Natural killer cell (primary cell): Measurements from ENCODE around the gene SHISA8. TPM values are rescaled to one million over a fixed set of nuclear protein-coding genes. Genes with fewer than 3 reads are reported as not detected.

ENCODE experiments used
- ATAC-seq, 3 donors: fragments of 150-1000 bp in 2 of 3; fragments of 200-7000 bp in 1 of 3; cut with Tn5 transposase; 1 replicate in 1 of 3; 2 replicates in 2 of 3; pipeline ENCODE4 v1.10.0; 2021; ENCODE audit warnings: mild to moderate bottlenecking in 2 of 3, moderate library complexity in 2 of 3
- DNase-seq, 2 donors: peaks; one replicate each; pipeline versions ENCODE4 v3.0.0 to v3.0.0-alpha.2; 2013 to 2021; ENCODE audit warnings: mixed read lengths in 1 of 2
- H3K27ac ChIP-seq: one replicate; pipeline ENCODE4 v1.5.1; 2013; ENCODE audit warnings: mild to moderate bottlenecking, low read length
- H3K27me3 ChIP-seq: one replicate; pipeline ENCODE4 v1.6.1; 2013; ENCODE audit warnings: low read length; ENCODE audit not compliant: control insufficient read depth, insufficient read depth
- H3K36me3 ChIP-seq: one replicate; pipeline ENCODE4 v1.6.1; 2013; ENCODE audit warnings: low read length; ENCODE audit not compliant: control insufficient read depth, insufficient read depth
- H3K4me1 ChIP-seq: one replicate; pipeline ENCODE4 v1.6.1; 2013; ENCODE audit warnings: low read length; ENCODE audit not compliant: control insufficient read depth, insufficient read depth
- H3K4me3 ChIP-seq: one replicate; pipeline ENCODE4 v1.5.1; 2013; ENCODE audit warnings: low read length
- H3K9me3 ChIP-seq: one replicate; pipeline ENCODE4 v1.6.1; 2013; ENCODE audit warnings: low read length; ENCODE audit not compliant: control insufficient read depth, insufficient read depth
- H3K27ac Mint-ChIP-seq, 2 donors: one replicate each; pipeline ENCODE4 v1.8.0; 2022; ENCODE audit warnings: mild to moderate bottlenecking in 2 of 2, mixed read lengths in 2 of 2, moderate library complexity in 1 of 2
- H3K27me3 Mint-ChIP-seq, 2 donors: one replicate each; pipeline ENCODE4 v1.8.0; 2022; ENCODE audit warnings: low read depth in 2 of 2, mixed read lengths in 2 of 2
- H3K36me3 Mint-ChIP-seq: one replicate; pipeline ENCODE4 v1.8.0; 2022; ENCODE audit warnings: mixed read lengths
- H3K4me1 Mint-ChIP-seq, 2 donors: one replicate each; pipeline ENCODE4 v1.8.0; 2022; ENCODE audit warnings: mixed read lengths in 2 of 2
- H3K4me3 Mint-ChIP-seq: one replicate; pipeline ENCODE4 v1.8.0; 2022; ENCODE audit warnings: mild to moderate bottlenecking, moderate library complexity, mixed read lengths
- H3K9me3 Mint-ChIP-seq, 2 donors: one replicate each; pipeline ENCODE4 v1.8.0; 2022; ENCODE audit warnings: mixed read lengths in 2 of 2
- WGBS: methylation state at CpG from one replicate; pipeline ENCODE4 v1.1.7; 2013; ENCODE audit warnings: missing lambda C conversion rate; ENCODE audit not compliant: insufficient coverage; 5-methylcytosine and 5-hydroxymethylcytosine counted together
- intact Hi-C: fragments of 100-400 bp; cut with micrococcal nuclease; formaldehyde crosslinking; loops from one replicate; pipeline ENCODE4 v1.14.2; 2022
- total RNA-seq, 4 donors: library from RNA; stranded (reverse); fragments of 120-200 nt in 1 of 4; gene quantifications; one replicate each; pipeline versions ENCODE4 v1.2.3 to v1.2.4, GENCODE V29; 2013 to 2022
- TF ChIP-seq, protein P1 (sequence below): fragments of 200-600 bp; IDR thresholded peaks from one replicate; pipeline ENCODE4 v1.8.0; 2022; ENCODE audit warnings: antibody characterized with exemption

Gene SHISA8
- total RNA-seq, 3 donors from 2014 or later (not counting 1 experiment from before 2014, with no cell fraction given): 0.24 TPM; not detected in 2

- ATAC-seq (no peak), DNase-seq (no peak)
- Histone ChIP-seq H3K36me3 (peaks cover 54% of the 10 kb centered on the region), H3K4me1 (no peaks in the 10 kb centered on the region), H3K4me3 (no peak overlapping the region), H3K9me3 (no peaks in the 10 kb centered on the region), H3K27me3 (no peaks in the 10 kb centered on the region), H3K27ac (no peak overlapping the region)
- WGBS: over 99% methylated on average over 7 of the region's 7 CpGs
- no peaks in the 10 kb centered on the region for H3K4me1 Mint-ChIP-seq
- H3K27me3 Mint-ChIP-seq: no peaks in the 10 kb centered on the region
- TF ChIP-seq, protein P1, sequence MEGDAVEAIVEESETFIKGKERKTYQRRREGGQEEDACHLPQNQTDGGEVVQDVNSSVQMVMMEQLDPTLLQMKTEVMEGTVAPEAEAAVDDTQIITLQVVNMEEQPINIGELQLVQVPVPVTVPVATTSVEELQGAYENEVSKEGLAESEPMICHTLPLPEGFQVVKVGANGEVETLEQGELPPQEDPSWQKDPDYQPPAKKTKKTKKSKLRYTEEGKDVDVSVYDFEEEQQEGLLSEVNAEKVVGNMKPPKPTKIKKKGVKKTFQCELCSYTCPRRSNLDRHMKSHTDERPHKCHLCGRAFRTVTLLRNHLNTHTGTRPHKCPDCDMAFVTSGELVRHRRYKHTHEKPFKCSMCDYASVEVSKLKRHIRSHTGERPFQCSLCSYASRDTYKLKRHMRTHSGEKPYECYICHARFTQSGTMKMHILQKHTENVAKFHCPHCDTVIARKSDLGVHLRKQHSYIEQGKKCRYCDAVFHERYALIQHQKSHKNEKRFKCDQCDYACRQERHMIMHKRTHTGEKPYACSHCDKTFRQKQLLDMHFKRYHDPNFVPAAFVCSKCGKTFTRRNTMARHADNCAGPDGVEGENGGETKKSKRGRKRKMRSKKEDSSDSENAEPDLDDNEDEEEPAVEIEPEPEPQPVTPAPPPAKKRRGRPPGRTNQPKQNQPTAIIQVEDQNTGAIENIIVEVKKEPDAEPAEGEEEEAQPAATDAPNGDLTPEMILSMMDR: no peak
- intact Hi-C loops: no loop called here
- no peaks in the 10 kb centered on the region for H3K36me3 Mint-ChIP-seq
- no peak overlapping the region for H3K4me3 Mint-ChIP-seq
- no peaks in the 10 kb centered on the region for H3K9me3 Mint-ChIP-seq
- no peak overlapping the region for H3K27ac Mint-ChIP-seq
Observed at GRCh38 chr22:41902016-41902415, 12.9 kb downstream of the SHISA8 start.

DNA sequence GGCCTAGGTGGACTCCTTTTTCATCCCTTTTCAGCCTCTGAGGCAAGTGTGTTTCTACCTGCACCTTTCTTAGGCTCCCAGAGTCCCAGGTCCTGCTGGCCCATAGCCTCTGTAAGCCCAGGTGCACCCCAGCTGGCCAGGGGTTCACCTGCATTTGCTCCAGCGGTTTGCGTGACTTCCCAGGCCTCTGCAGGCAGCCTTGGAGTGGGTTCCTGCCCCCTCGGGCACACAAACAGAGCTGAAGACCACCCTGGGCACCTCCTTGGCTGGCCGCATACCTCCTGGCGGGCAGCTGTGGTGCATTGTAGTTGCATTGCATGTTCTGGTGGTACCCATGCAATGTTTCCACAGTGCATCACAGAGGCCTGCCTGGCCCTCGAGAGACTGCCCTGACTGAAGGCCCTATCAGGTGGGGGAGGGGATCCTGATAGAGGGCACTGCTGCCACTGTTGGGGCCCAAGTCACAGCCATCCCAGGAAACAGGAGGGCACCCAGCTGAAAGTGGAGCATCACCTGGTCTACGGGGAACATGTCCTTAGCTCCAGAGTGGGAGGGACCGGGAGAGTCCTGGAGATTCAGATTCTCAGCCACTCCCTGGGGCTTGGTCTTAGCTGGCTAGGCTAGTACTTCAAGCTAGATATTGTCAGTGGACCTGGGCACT is 14.1 kb downstream of the SHISA8 start:
- H3K27ac ChIP-seq: no peak overlapping the region
- no peaks in the 10 kb centered on the region for H3K27me3 ChIP-seq
- Mint-ChIP-seq H3K36me3 (no peaks in the 10 kb centered on the region), H3K27me3 (no peaks in the 10 kb centered on the region), H3K4me1 (no peaks in the 10 kb centered on the region), H3K4me3 (no peak overlapping the region), H3K27ac (no peak overlapping the region), H3K9me3 (no peaks in the 10 kb centered on the region)
- no peak overlapping the region for H3K4me3 ChIP-seq
- H3K4me1 ChIP-seq: no peaks in the 10 kb centered on the region
- TF ChIP-seq, protein P1: no peak
- H3K9me3 ChIP-seq: no peaks in the 10 kb centered on the region
- intact Hi-C loops: no loop called here
- 98% methylated on average over 8 of the region's 8 CpGs for WGBS
- ATAC-seq (no peak), DNase-seq (no peak)
- H3K36me3 ChIP-seq: peaks cover 59% of the 10 kb centered on the region

GRCh38 chr22:41899992-41900651 is 14.8 kb downstream of the SHISA8 start:
- H3K27ac Mint-ChIP-seq: no peak overlapping the region
- H3K27me3 ChIP-seq: no peaks in the 10 kb centered on the region
- 95% methylated on average over 13 of the region's 13 CpGs for WGBS
- no peaks in the 10 kb centered on the region for H3K9me3 Mint-ChIP-seq
- H3K4me3 Mint-ChIP-seq: no peak overlapping the region
- H3K4me3 ChIP-seq: no peak overlapping the region
- peaks cover 57% of the 10 kb centered on the region for H3K36me3 ChIP-seq
- DNase-seq: no peak
- H3K27ac ChIP-seq: no peak overlapping the region
- TF ChIP-seq, protein P1: no peak
- no peaks in the 10 kb centered on the region for H3K4me1 Mint-ChIP-seq
- no peak for ATAC-seq
- no peaks in the 10 kb centered on the region for H3K27me3 Mint-ChIP-seq
- H3K4me1 ChIP-seq: no peaks in the 10 kb centered on the region
- no peaks in the 10 kb centered on the region for H3K9me3 ChIP-seq
- no peaks in the 10 kb centered on the region for H3K36me3 Mint-ChIP-seq
- intact Hi-C loops: no loop called here
